GM12865 (cell line): ENCODE results near the gene SNX10.

Experiments
- DNase-seq: peaks from one replicate; pipeline ENCODE4 v3.0.0; 2010; ENCODE audit warnings: low read depth
- H3K4me3 ChIP-seq: 2 replicates; pipeline ENCODE4 v1.5.1; 2011; ENCODE audit warnings: mild to moderate bottlenecking, low read depth, low read length, control low read depth
- CTCF ChIP-seq: IDR thresholded peaks from 2 replicates; pipeline ENCODE4 v1.5.1; 2011; ENCODE audit warnings: low read length, control low read depth, low read depth, inconsistent platforms; ENCODE audit not compliant: insufficient read depth; ENCODE audit errors: missing control alignments

The SNX10 gene

GRCh38 chr7:26332698-26333097, 41.0 kb downstream of the SNX10 start:
- no peak for DNase-seq
- no peak overlapping the region for H3K4me3 ChIP-seq
- no peak for TF ChIP-seq CTCF

GRCh38 chr7:26334166-26334859, 42.7 kb downstream of the SNX10 start:
- TF ChIP-seq CTCF = no peak
- DNase-seq = peak; percentile 17
- no peak overlapping the region for H3K4me3 ChIP-seq

DNA sequence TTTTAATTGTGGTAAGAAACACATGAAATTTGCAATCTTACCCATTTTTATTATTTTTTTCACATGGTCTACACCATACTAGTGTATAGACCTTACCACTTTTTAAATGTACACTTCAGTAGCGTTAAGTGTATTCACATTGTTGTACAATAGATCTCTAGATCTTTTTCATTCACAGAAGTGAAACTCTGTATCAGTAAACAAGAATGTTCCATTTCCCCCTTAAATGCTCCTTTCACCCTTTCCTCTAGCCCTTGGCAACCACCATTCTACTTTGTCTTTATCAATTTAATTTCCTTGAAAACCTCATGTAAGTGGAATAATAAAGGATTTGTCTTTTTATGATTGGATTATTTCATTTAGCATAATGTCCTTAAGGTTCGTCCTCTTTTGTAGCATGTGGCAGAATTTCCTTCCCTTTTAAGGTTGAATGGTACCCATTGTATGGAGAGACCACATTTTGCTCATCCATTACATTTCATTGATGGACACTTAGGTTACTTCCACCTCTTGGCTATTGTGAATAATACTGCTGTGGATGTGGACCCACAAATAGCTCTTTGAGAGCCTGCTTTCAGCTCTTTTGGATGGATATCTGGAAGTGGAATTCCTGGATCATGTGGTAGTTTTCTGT, 45.7 kb downstream of the SNX10 start:
- no peak for TF ChIP-seq CTCF
- peak; percentile 13 for DNase-seq
- H3K4me3 ChIP-seq = no peak overlapping the region

GRCh38 chr7:26340476-26341018, 48.9 kb downstream of the SNX10 start:
- DNase-seq = no peak
- no peak overlapping the region for H3K4me3 ChIP-seq
- TF ChIP-seq CTCF = no peak

DNA sequence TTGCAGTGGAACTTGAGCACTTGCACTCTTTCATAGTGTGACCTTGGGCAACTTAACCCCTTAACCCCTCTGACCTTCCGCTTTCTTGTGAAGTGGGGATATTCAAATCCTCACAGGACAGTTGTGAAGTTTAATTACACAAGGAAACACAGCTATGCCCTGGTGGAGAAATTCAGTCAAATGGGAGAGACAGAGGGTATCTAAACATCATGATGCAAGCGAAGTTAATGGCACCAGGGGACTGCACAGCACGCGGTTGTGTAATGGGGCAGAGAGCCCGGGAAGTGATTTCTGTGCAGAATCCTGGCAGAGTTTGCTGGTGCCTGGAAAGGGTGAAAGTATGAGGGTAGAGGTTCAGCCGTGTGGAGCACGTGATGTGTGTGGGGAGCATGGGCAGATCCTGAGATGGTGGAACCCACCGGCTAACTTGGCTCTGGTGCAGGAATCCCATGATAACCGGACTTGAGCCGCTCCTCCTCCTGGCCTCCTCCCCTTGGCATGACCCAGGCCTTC, 51.7 kb downstream of the SNX10 start:
- H3K4me3 ChIP-seq = no peak overlapping the region
- no peak for DNase-seq
- TF ChIP-seq CTCF = no peak

- no peak for TF ChIP-seq CTCF
- DNase-seq = no peak
- no peak overlapping the region for H3K4me3 ChIP-seq
Measured at GRCh38 chr7:26343837-26344236, 52.2 kb downstream of the SNX10 start.
